GM12864 (cell line): ENCODE data around the gene ACSM3.
"Not testable (repeated sequence)": the region's sequence is repeated elsewhere in the genome, so short reads cannot be mapped to it uniquely, and the experiment has no call there.

Source experiments
- DNase-seq: peaks from one replicate; pipeline ENCODE4 v3.0.0-alpha.2; 2011; ENCODE audit warnings: low read depth
- H3K4me3 ChIP-seq: 2 replicates; pipeline ENCODE4 v1.5.1; 2011; ENCODE audit warnings: mild to moderate bottlenecking, low read depth, low read length, control low read depth
- TF ChIP-seq, protein P1 (sequence below): IDR thresholded peaks from 2 replicates; pipeline ENCODE4 v1.5.1; 2011; ENCODE audit warnings: low read depth, mild to moderate bottlenecking, moderate library complexity, low read length, control low read depth, inconsistent platforms; ENCODE audit errors: missing control alignments

The ACSM3 gene, protein sequence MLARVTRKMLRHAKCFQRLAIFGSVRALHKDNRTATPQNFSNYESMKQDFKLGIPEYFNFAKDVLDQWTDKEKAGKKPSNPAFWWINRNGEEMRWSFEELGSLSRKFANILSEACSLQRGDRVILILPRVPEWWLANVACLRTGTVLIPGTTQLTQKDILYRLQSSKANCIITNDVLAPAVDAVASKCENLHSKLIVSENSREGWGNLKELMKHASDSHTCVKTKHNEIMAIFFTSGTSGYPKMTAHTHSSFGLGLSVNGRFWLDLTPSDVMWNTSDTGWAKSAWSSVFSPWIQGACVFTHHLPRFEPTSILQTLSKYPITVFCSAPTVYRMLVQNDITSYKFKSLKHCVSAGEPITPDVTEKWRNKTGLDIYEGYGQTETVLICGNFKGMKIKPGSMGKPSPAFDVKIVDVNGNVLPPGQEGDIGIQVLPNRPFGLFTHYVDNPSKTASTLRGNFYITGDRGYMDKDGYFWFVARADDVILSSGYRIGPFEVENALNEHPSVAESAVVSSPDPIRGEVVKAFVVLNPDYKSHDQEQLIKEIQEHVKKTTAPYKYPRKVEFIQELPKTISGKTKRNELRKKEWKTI

DNA sequence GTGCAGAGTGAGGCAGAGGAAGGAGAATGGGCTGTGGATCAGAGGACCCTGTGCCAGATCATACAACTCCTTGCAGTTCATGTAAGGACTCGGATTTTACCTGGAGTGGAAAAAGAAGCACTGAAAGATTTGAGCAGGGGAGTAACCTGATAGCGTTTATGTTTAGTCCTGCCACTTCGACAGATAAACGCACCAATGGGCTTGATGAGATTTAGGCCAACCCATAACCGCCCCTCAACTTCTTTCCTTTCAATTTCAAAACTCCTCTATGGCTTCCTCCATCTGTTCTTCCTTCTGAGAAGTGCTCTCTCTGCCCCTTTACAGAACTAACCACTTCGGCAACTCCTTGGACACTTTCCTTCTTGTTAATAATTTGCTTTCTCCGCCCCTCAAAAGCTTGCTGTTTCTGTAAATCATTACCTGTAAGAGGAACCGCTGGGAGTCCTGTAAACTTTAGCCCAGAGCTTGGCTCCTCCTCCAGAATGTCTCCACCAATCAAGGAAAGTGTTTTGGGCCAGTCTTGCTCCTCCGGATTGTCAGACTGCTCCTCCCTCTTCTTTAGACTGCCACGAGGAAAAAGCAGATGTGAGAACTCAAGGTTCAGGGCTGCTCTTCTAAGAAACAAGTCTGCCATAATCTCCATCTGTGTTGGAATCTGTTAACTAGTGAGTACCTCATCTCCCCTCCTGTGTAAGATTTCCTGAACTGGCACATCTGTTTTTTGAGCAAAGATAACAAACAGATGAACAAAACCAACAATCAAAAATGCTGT lies at the start of gene ACSM3:
ACSM3 (plus strand) TSS at position 554 of the 772 bp plus-strand sequence. CDS start 6,021 bp downstream, outside the sequence.
- peak; percentile 84 for DNase-seq
- TF ChIP-seq, protein P1, sequence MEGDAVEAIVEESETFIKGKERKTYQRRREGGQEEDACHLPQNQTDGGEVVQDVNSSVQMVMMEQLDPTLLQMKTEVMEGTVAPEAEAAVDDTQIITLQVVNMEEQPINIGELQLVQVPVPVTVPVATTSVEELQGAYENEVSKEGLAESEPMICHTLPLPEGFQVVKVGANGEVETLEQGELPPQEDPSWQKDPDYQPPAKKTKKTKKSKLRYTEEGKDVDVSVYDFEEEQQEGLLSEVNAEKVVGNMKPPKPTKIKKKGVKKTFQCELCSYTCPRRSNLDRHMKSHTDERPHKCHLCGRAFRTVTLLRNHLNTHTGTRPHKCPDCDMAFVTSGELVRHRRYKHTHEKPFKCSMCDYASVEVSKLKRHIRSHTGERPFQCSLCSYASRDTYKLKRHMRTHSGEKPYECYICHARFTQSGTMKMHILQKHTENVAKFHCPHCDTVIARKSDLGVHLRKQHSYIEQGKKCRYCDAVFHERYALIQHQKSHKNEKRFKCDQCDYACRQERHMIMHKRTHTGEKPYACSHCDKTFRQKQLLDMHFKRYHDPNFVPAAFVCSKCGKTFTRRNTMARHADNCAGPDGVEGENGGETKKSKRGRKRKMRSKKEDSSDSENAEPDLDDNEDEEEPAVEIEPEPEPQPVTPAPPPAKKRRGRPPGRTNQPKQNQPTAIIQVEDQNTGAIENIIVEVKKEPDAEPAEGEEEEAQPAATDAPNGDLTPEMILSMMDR: no peak
- peak within 1 kb of the TSS; percentile 54 for H3K4me3 ChIP-seq

DNA sequence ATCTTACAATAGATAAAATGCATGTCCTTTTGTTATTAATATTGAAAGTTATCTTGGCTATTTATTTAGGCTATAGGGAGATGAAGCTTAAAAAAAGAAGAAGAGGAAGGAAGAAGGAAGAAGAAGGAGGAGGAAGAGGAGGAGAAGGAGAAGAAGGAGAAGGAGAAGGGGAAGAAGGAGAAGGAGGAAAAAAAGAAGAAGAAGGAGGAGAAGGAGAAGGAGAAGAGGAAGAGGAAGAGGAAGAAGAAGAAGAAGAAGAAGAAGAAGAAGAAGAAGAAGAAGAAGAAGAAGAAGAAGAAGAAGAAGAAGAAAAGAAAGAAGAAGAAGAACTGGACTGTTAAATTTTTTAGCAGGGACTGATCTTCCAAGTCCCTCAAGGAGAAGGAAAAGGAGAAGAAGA lies 46.1 kb upstream of the ACSM3 start:
- H3K4me3 ChIP-seq, DNase-seq: not testable (repeated sequence)

DNA sequence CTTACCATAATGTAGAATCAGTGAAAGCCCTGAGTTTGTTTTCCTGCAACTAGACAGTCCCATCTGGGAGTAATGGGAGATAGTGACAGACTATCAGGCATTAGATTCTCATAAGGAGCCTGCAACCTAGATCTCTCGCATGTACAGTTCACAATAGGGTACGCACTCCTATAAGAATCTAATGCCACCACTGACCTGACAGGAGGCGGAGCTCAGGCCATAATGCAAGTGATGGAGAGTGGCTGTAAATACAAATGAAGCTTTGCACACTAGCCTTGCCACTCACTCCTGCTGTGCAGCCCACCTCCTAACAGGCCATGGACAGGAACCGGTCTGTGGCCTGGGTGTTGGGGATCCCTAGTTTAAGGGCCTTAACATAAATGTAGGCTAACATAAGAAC lies 43.6 kb upstream of the ACSM3 start:
- TF ChIP-seq, protein P1: no peak
- H3K4me3 ChIP-seq: no peak overlapping the region
- DNase-seq: no peak

GRCh38 chr16:20726661-20727060 lies 37.2 kb upstream of the ACSM3 start:
- TF ChIP-seq, protein P1: no peak
- no peak overlapping the region for H3K4me3 ChIP-seq
- no peak for DNase-seq

DNA sequence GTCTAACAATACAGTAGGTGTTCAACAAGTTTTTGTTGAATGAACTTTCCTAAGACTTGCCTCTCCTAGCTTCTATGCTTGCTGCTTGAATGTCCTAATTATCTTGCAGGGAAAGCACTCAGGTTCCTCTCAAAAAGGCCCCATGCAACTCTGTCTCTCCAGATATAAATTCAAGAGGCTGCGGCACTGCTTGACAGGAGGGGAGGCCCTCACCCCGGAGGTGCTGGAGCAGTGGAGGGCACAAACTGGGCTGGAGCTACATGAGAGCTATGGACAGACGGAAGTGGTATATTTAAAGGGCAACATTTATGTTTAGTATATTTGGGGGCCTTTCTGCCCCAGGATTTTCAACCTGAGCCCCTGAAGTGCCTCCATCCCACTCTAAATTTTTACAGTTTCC lies 36.6 kb upstream of the ACSM3 start:
- H3K4me3 ChIP-seq: no peak overlapping the region
- no peak for DNase-seq
- TF ChIP-seq, protein P1: no peak

DNA sequence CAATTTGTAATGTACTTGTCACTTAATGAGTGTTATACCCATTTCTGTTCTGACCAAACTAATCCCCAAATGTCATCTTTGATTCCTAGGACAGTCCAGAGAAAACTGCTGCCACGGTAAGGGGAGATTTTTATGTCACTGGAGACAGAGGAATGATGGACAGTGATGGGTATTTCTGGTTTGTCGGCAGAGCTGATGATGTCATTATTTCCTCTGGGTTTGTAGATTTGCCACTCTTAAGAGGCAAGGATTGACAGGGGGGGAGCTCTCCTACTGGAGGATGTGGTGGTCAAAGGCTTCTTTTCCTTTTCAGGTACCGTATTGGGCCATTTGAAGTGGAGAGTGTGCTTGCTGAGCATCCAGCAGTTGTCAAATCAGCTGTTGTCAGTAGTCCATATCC lies 34.7 kb upstream of the ACSM3 start:
- H3K4me3 ChIP-seq: no peak overlapping the region
- no peak for DNase-seq
- TF ChIP-seq, protein P1: no peak

DNA sequence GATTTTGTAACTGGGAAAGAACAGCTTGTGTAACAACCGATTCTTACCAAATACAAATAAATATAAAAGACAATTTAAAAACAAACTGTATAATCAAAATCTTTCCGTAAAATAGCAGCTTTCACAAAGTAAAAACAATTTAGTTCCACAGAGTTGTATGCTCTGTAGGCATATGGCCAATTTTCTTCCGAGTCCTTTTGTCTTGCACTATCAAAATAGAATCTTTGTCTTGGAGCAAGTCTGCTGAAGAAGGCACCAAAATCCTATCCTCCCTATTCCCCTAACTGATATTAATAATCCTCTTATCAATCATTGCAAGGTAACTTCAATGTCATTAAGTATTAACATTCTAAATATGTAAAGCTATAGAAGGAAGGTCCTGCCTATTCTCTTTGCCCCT lies 29.8 kb upstream of the ACSM3 start:
- no peak for DNase-seq
- TF ChIP-seq, protein P1: no peak
- H3K4me3 ChIP-seq: no peak overlapping the region
